ENCODE data around the gene GINS2. TPM values are rescaled to one million over a fixed set of nuclear protein-coding genes. Genes with fewer than 3 reads are reported as not detected.

GINS2 gene
- total and polyA plus RNA-seq, 2 experiments from 2014 or later, result 40.5 to 44.4 TPM

GRCh38 chr16:85704011-85704410 is 15.3 kb upstream of the GINS2 start (continued):
- TF ChIP-seq ZNF462 (CRISPR knock-in tag; IDR thresholded peaks at IDR 0.05) (no peak), JUNB (IDR thresholded peaks at IDR 0.05; ENCODE audit: unreplicated experiment) (no peak), ETS1 (IDR thresholded peaks at IDR 0.05) (no peak), CREB1 (CRISPR knock-in tag; IDR thresholded peaks at IDR 0.05; ENCODE audit: low read depth) (no peak), CTCF (conservative IDR thresholded peaks at IDR 0.05; ENCODE audit: low read depth in 2 of 2) (no peak), NANOG (IDR thresholded peaks at IDR 0.05; ENCODE audit: borderline replicate concordance) (no peak), EZH2phosphoT487 (IDR thresholded peaks at IDR 0.05; ENCODE audit: unreplicated experiment) (no peak), ZNF114 (CRISPR knock-in tag; IDR thresholded peaks at IDR 0.05) (no peak), STAT1 (IDR thresholded peaks at IDR 0.05; ENCODE audit: unreplicated experiment) (no peak)
